Loucy (cell line): ENCODE measurements around the gene TJP3.

Experiments
- H2AFZ ChIP-seq: fragments of 200-600 bp; sonication (generic); 2 replicates; pipeline ENCODE4 v1.6.0; 2016; ENCODE audit warnings: antibody characterized with exemption, mild to moderate bottlenecking, low read length, moderate library complexity
- H3F3A ChIP-seq: fragments of 200-600 bp; 2 replicates; pipeline ENCODE4 v1.6.0; 2016; ENCODE audit warnings: antibody characterized with exemption, low read depth, mild to moderate bottlenecking
- H3K27me3 ChIP-seq: fragments of 200-600 bp; sonication (generic); 2 replicates; pipeline ENCODE4 v1.6.1; 2014; ENCODE audit warnings: low read length, mild to moderate bottlenecking; ENCODE audit not compliant: insufficient read depth, poor library complexity, severe bottlenecking
- H3K36me3 ChIP-seq: fragments of 200-600 bp; sonication (generic); 2 replicates; pipeline ENCODE4 v1.6.1; 2016; ENCODE audit warnings: low read length; ENCODE audit not compliant: insufficient read depth
- H3K4me1 ChIP-seq: fragments of 200-600 bp; sonication (generic); 2 replicates; pipeline ENCODE4 v1.5.1; 2014; ENCODE audit warnings: low read length, mild to moderate bottlenecking; ENCODE audit not compliant: insufficient read depth, poor library complexity, severe bottlenecking
- H3K4me2 ChIP-seq: fragments of 200-600 bp; sonication (generic); 2 replicates; pipeline ENCODE4 v1.6.0; 2014; ENCODE audit warnings: antibody characterized with exemption, low read length, low read depth, mild to moderate bottlenecking; ENCODE audit not compliant: poor library complexity, severe bottlenecking
- H3K4me3 ChIP-seq: fragments of 200-600 bp; sonication (generic); 2 replicates; pipeline ENCODE4 v1.5.1; 2014; ENCODE audit warnings: low read length, mild to moderate bottlenecking, mixed read lengths; ENCODE audit not compliant: poor library complexity, severe bottlenecking
- H3K79me2 ChIP-seq: fragments of 200-600 bp; sonication (generic); 2 replicates; pipeline ENCODE4 v1.6.1; 2014; ENCODE audit warnings: low read length; ENCODE audit not compliant: insufficient read depth
- H3K9ac ChIP-seq: fragments of 200-600 bp; sonication (generic); 2 replicates; pipeline ENCODE4 v1.6.0; 2014; ENCODE audit warnings: mild to moderate bottlenecking, low read depth, low read length, moderate library complexity; ENCODE audit not compliant: poor library complexity, severe bottlenecking
- H3K9me2 ChIP-seq: fragments of 200-600 bp; sonication (generic); replicated peaks from 2 replicates; pipeline ENCODE4 v1.6.1; 2016; ENCODE audit warnings: low read depth, low read length, mixed read lengths
- H3K9me3 ChIP-seq: fragments of 200-600 bp; sonication (generic); 2 replicates; pipeline ENCODE4 v1.6.1; 2014; ENCODE audit warnings: mild to moderate bottlenecking, antibody characterized with exemption, low read length, low read depth; ENCODE audit not compliant: insufficient read depth
- H4K20me1 ChIP-seq: fragments of 200-600 bp; sonication (generic); 2 replicates; pipeline ENCODE4 v1.6.0; 2014; ENCODE audit warnings: antibody characterized with exemption, low read length, mild to moderate bottlenecking; ENCODE audit not compliant: insufficient read depth, poor library complexity, severe bottlenecking
- CTCF ChIP-seq: fragments of 200-600 bp; sonication (generic); conservative IDR thresholded peaks from 2 replicates; pipeline ENCODE4 v1.5.1; 2014; ENCODE audit warnings: mild to moderate bottlenecking, antibody characterized with exemption, low read length
- EZH2phosphoT487 ChIP-seq: fragments of 200-600 bp; IDR thresholded peaks from 2 replicates; pipeline ENCODE4 v1.6.1; 2018; ENCODE audit warnings: antibody characterized with exemption, mild to moderate bottlenecking, moderate library complexity, borderline replicate concordance

The TJP3 gene

GRCh38 chr19:3667037-3667638 lies 41.0 kb upstream of the TJP3 start:
- no peak overlapping the region for H3K4me2 ChIP-seq
- H3F3A ChIP-seq: no peaks in the 10 kb centered on the region
- no peaks in the 10 kb centered on the region for H3K9me2 ChIP-seq
- H4K20me1 ChIP-seq: no peaks in the 10 kb centered on the region
- no peaks in the 10 kb centered on the region; the same call in 1 of the 2 replicates for H3K36me3 ChIP-seq
- H3K9me3 ChIP-seq: no peaks in the 10 kb centered on the region
- H3K9ac ChIP-seq: no peak overlapping the region
- H3K4me3 ChIP-seq: no peak overlapping the region
- H2AFZ ChIP-seq: no peak overlapping the region
- no peaks in the 10 kb centered on the region for H3K79me2 ChIP-seq
- TF ChIP-seq CTCF (no peak), EZH2phosphoT487 (no peak)
- H3K27me3 ChIP-seq: no peaks in the 10 kb centered on the region
- no peaks in the 10 kb centered on the region for H3K4me1 ChIP-seq

GRCh38 chr19:3667766-3668165 lies 40.4 kb upstream of the TJP3 start:
- H2AFZ ChIP-seq: no peak overlapping the region
- no peaks in the 10 kb centered on the region for H4K20me1 ChIP-seq
- H3K36me3 ChIP-seq: no peaks in the 10 kb centered on the region; the same call in 1 of the 2 replicates
- no peaks in the 10 kb centered on the region for H3K9me2 ChIP-seq
- no peaks in the 10 kb centered on the region for H3K79me2 ChIP-seq
- no peak overlapping the region for H3K4me3 ChIP-seq
- no peaks in the 10 kb centered on the region for H3K9me3 ChIP-seq
- no peaks in the 10 kb centered on the region for H3K27me3 ChIP-seq
- TF ChIP-seq CTCF: no peak
- TF ChIP-seq EZH2phosphoT487: no peak
- no peaks in the 10 kb centered on the region for H3F3A ChIP-seq
- no peaks in the 10 kb centered on the region for H3K4me1 ChIP-seq
- no peak overlapping the region for H3K9ac ChIP-seq
- H3K4me2 ChIP-seq: no peak overlapping the region

- Histone ChIP-seq H3K4me2 (no peak overlapping the region), H3K9ac (no peak overlapping the region)
Measured at GRCh38 chr19:3668331-3669081, 39.7 kb upstream of the TJP3 start.

More at GRCh38 chr19:3668331-3669081, 39.7 kb upstream of the TJP3 start:
- no peaks in the 10 kb centered on the region for H3K79me2 ChIP-seq
- no peaks in the 10 kb centered on the region for H3K27me3 ChIP-seq
- no peaks in the 10 kb centered on the region for H3K9me2 ChIP-seq
- H3K4me1 ChIP-seq: no peaks in the 10 kb centered on the region
- H3F3A ChIP-seq: no peaks in the 10 kb centered on the region
- no peaks in the 10 kb centered on the region; the same call in 1 of the 2 replicates for H3K36me3 ChIP-seq
- H4K20me1 ChIP-seq: no peaks in the 10 kb centered on the region
- no peaks in the 10 kb centered on the region for H3K9me3 ChIP-seq
- no peak overlapping the region for H3K4me3 ChIP-seq
- TF ChIP-seq CTCF (no peak), EZH2phosphoT487 (no peak)
- no peak overlapping the region for H2AFZ ChIP-seq
